Skin of body (tissue), 2 donors: ENCODE results near the gene TWIST2. TPM values are rescaled to one million over a fixed set of nuclear protein-coding genes. Genes with fewer than 3 reads are reported as not detected.

Experiments
- DNase-seq: peaks from one replicate; lab custom pipeline; 2025; lab: John Stamatoyannopoulos, UW
- total RNA-seq: library from RNA; depleted of rRNA; stranded (reverse); fragments of >200 nt; gene quantifications from one replicate; pipeline ENCODE4 v1.2.3, GENCODE V29; 2014

TWIST2 gene
- total RNA-seq, 1 donor from 2014 or later, result 60.3 TPM

GRCh38 chr2:238872628-238873380, 24.9 kb downstream of the TWIST2 start:
- no peak for DNase-seq

- no peak for DNase-seq
These were observed 25.5 kb downstream of the TWIST2 start for GRCh38 chr2:238873381-238873801.

- DNase-seq, result no peak
These were observed 26.0 kb downstream of the TWIST2 start for GRCh38 chr2:238873841-238874240.

- DNase-seq, result no peak
These were observed 26.6 kb downstream of the TWIST2 start for GRCh38 chr2:238874330-238875050.

GRCh38 chr2:238875101-238875470, 27.2 kb downstream of the TWIST2 start:
- DNase-seq, result no peak

GRCh38 chr2:238875471-238876231, 27.8 kb downstream of the TWIST2 start:
- DNase-seq, result no peak

- no peak for DNase-seq
These were observed 28.3 kb downstream of the TWIST2 start for GRCh38 chr2:238876232-238876630.

- no peak for DNase-seq
These were observed 30.3 kb downstream of the TWIST2 start for GRCh38 chr2:238878051-238878735.

- DNase-seq, result no peak
These were observed 31.2 kb downstream of the TWIST2 start for GRCh38 chr2:238879043-238879442.

GRCh38 chr2:238879621-238880377, 31.9 kb downstream of the TWIST2 start:
- no peak for DNase-seq

- DNase-seq, result no peak
These were observed 33.6 kb downstream of the TWIST2 start for GRCh38 chr2:238881353-238882081.

- no peak for DNase-seq
These were observed 34.3 kb downstream of the TWIST2 start for GRCh38 chr2:238882082-238882755.

GRCh38 chr2:238883421-238883901, 35.6 kb downstream of the TWIST2 start:
- DNase-seq, result peak; percentile 72

GRCh38 chr2:238884122-238884811, 36.4 kb downstream of the TWIST2 start:
- no peak for DNase-seq

GRCh38 chr2:238884812-238885408, 37.0 kb downstream of the TWIST2 start:
- no peak for DNase-seq

GRCh38 chr2:238886453-238887094, 38.7 kb downstream of the TWIST2 start:
- no peak for DNase-seq

- DNase-seq, result no peak
These were observed 39.7 kb downstream of the TWIST2 start for GRCh38 chr2:238887616-238888015.

- DNase-seq, result no peak
These were observed 40.9 kb downstream of the TWIST2 start for GRCh38 chr2:238888781-238889180.
